AG09319 (cell line): ENCODE results near the gene TMEM53.
"Not testable (repeated sequence)": the region's sequence is repeated elsewhere in the genome, so short reads cannot be mapped to it uniquely, and the experiment has no call there.

ENCODE experiments used
- DNase-seq: peaks from one replicate; pipeline ENCODE4 v3.0.0-alpha.2; 2010; ENCODE audit warnings: low read depth; ENCODE audit errors: extremely low read depth
- CTCF ChIP-seq: IDR thresholded peaks from 2 replicates; pipeline ENCODE4 v1.5.1; 2011; ENCODE audit warnings: low read depth, mild to moderate bottlenecking, inconsistent platforms, low read length, moderate library complexity

The TMEM53 gene

GRCh38 chr1:44707112-44707881 lies 33.0 kb upstream of the TMEM53 start:
- peak; percentile 68 for DNase-seq
- no peak for TF ChIP-seq CTCF

- no peak for DNase-seq
- no peak for TF ChIP-seq CTCF
Observed at GRCh38 chr1:44705938-44706337, 31.7 kb upstream of the TMEM53 start.

GRCh38 chr1:44705470-44705869 lies 31.2 kb upstream of the TMEM53 start:
- no peak for DNase-seq
- TF ChIP-seq CTCF: no peak

- no peak for TF ChIP-seq CTCF
- no peak for DNase-seq
Observed at GRCh38 chr1:44701141-44701573, 26.9 kb upstream of the TMEM53 start.

GRCh38 chr1:44700573-44700972 lies 26.3 kb upstream of the TMEM53 start:
- no peak for DNase-seq

GRCh38 chr1:44699375-44699774 lies 25.1 kb upstream of the TMEM53 start:
- not testable (repeated sequence) for DNase-seq

More at GRCh38 chr1:44700573-44700972, 26.3 kb upstream of the TMEM53 start:
- no peak for TF ChIP-seq CTCF

- no peak for TF ChIP-seq CTCF
- DNase-seq: no peak
Observed at GRCh38 chr1:44698138-44698537, 23.9 kb upstream of the TMEM53 start.
